GM23338 (cell line): Measurements from ENCODE around the gene CLIC3. TPM values are rescaled to one million over a fixed set of nuclear protein-coding genes. Genes with fewer than 3 reads are reported as not detected.

Experiments used
- ATAC-seq: fragments of 200-7000 bp; cut with Tn5 transposase; 3 replicates; pipeline ENCODE4 v1.9.1; 2020
- DNase-seq: peaks from one replicate; pipeline ENCODE4 v3.0.0-alpha.2; 2015; ENCODE audit warnings: low spot score
- H2AFZ ChIP-seq: fragments of 200-600 bp; sonication (generic); 2 replicates; pipeline ENCODE4 v1.8.0; 2016; ENCODE audit warnings: antibody characterized with exemption, mild to moderate bottlenecking, moderate library complexity
- H3F3A ChIP-seq: fragments of 200-600 bp; sonication (generic); replicated peaks from 2 replicates; pipeline ENCODE4 v1.8.0; 2017; ENCODE audit warnings: antibody characterized with exemption, mixed run types, low read depth
- H3K27ac ChIP-seq: fragments of 200-600 bp; sonication (generic); 2 replicates; pipeline ENCODE4 v1.6.1; 2016; ENCODE audit warnings: low read depth
- H3K27me3 ChIP-seq: fragments of 200-600 bp; sonication (generic); 2 replicates; pipeline ENCODE4 v1.8.0; 2016; ENCODE audit warnings: mild to moderate bottlenecking, mixed run types, moderate library complexity; ENCODE audit not compliant: insufficient read depth
- H3K36me3 ChIP-seq: fragments of 200-600 bp; sonication (generic); 2 replicates; pipeline ENCODE4 v1.8.0; 2016; ENCODE audit warnings: mild to moderate bottlenecking; ENCODE audit not compliant: insufficient read depth
- H3K4me1 ChIP-seq: fragments of 200-600 bp; sonication (generic); 2 replicates; pipeline ENCODE4 v1.8.0; 2016; ENCODE audit warnings: mild to moderate bottlenecking, moderate library complexity; ENCODE audit not compliant: insufficient read depth
- H3K4me2 ChIP-seq: fragments of 200-600 bp; sonication (generic); 2 replicates; pipeline ENCODE4 v1.7.1; 2017; ENCODE audit warnings: mixed run types
- H3K4me3 ChIP-seq: fragments of 200-600 bp; sonication (generic); 2 replicates; pipeline ENCODE4 v1.6.1; 2016; ENCODE audit warnings: mixed run types
- H3K79me2 ChIP-seq: fragments of 200-600 bp; sonication (generic); replicated peaks from 2 replicates; pipeline ENCODE4 v1.8.0; 2017; ENCODE audit warnings: mild to moderate bottlenecking; ENCODE audit not compliant: insufficient read depth
- H3K9me2 ChIP-seq: fragments of 200-600 bp; sonication (generic); 2 replicates; pipeline ENCODE4 v1.8.0; 2017; ENCODE audit not compliant: insufficient read depth
- H4K20me1 ChIP-seq: fragments of 200-600 bp; sonication (generic); replicated peaks from 2 replicates; pipeline ENCODE4 v1.8.0; 2017; ENCODE audit warnings: mild to moderate bottlenecking; ENCODE audit not compliant: insufficient read depth
- H3K27ac Mint-ChIP-seq: 2 replicates; pipeline ENCODE4 v1.8.0; 2020; ENCODE audit warnings: inconsistent platforms, mild to moderate bottlenecking, moderate library complexity, mixed read lengths
- H3K27me3 Mint-ChIP-seq: 3 replicates; pipeline ENCODE4 v1.8.0; 2022; ENCODE audit warnings: low read depth, mild to moderate bottlenecking, moderate library complexity, mixed read lengths, inconsistent platforms; ENCODE audit not compliant: insufficient read depth, poor library complexity
- H3K36me3 Mint-ChIP-seq: 3 replicates; pipeline ENCODE4 v1.8.0; 2021; ENCODE audit warnings: low read depth, mild to moderate bottlenecking, inconsistent platforms, moderate library complexity, mixed read lengths
- H3K4me1 Mint-ChIP-seq: 3 replicates; pipeline ENCODE4 v1.8.0; 2020; ENCODE audit warnings: mild to moderate bottlenecking, inconsistent platforms, mixed read lengths
- H3K4me3 Mint-ChIP-seq: 3 replicates; pipeline ENCODE4 v1.8.0; 2021; ENCODE audit warnings: moderate library complexity, mild to moderate bottlenecking, inconsistent platforms, mixed read lengths
- H3K9me3 Mint-ChIP-seq: 3 replicates; pipeline ENCODE4 v1.8.0; 2020; ENCODE audit warnings: moderate library complexity, mild to moderate bottlenecking, inconsistent platforms, mixed read lengths
- CREB1 ChIP-seq: fragments of 250-450 bp; sonication (Bioruptor Pico); IDR thresholded peaks from 2 replicates; pipeline ENCODE4 v1.5.0; 2020; ENCODE audit warnings: low read depth, mild to moderate bottlenecking, moderate library complexity
- EZH2 ChIP-seq: fragments of 200-600 bp; sonication (generic); IDR thresholded peaks from one replicate; pipeline ENCODE4 v1.8.0; 2017; ENCODE audit warnings: antibody characterized with exemption, mild to moderate bottlenecking, low read depth; ENCODE audit not compliant: unreplicated experiment
- EZH2phosphoT487 ChIP-seq: fragments of 200-600 bp; sonication (generic); IDR thresholded peaks from one replicate; pipeline ENCODE4 v1.8.1; 2018; ENCODE audit warnings: antibody characterized with exemption; ENCODE audit not compliant: unreplicated experiment
- JUNB ChIP-seq: IDR thresholded peaks from one replicate; pipeline ENCODE4 v1.6.1; 2016; ENCODE audit warnings: antibody characterized with exemption; ENCODE audit not compliant: unreplicated experiment
- NANOG ChIP-seq: IDR thresholded peaks from 2 replicates; pipeline ENCODE4 v1.6.1; 2016; ENCODE audit warnings: antibody characterized with exemption, borderline replicate concordance
- POLR2AphosphoS5 ChIP-seq: IDR thresholded peaks from 2 replicates; pipeline ENCODE4 v1.6.1; 2016; ENCODE audit warnings: antibody characterized with exemption, low read depth
- STAT1 ChIP-seq: IDR thresholded peaks from one replicate; pipeline ENCODE4 v1.6.1; 2016; ENCODE audit warnings: antibody characterized with exemption; ENCODE audit not compliant: unreplicated experiment
- ZNF114 ChIP-seq: fragments of 250-450 bp; sonication (Bioruptor Pico); IDR thresholded peaks from 2 replicates; pipeline ENCODE4 v1.5.0; 2020; ENCODE audit warnings: mild to moderate bottlenecking, moderate library complexity
- ZNF331 ChIP-seq: fragments of 250-450 bp; sonication (Bioruptor Pico); IDR thresholded peaks from 2 replicates; pipeline ENCODE4 v1.5.0; 2020; ENCODE audit warnings: low read depth, mild to moderate bottlenecking, moderate library complexity
- polyA plus RNA-seq: library from polyadenylated mRNA; unstranded; fragments of >200 nt; fragmentation: Nextera tagmentation; extraction: Ambion mirVana; gene quantifications from 2 replicates; pipeline ENCODE4 v1.2.1, GENCODE V29; 2016
- total RNA-seq: library from RNA; depleted of rRNA; stranded (reverse); fragments of >200 nt; shearing (Covaris generic); gene quantifications from 2 replicates; pipeline ENCODE4 v1.2.3, GENCODE V29; 2014
- TF ChIP-seq, protein P1 (sequence below): IDR thresholded peaks from one replicate; pipeline ENCODE4 v1.6.1; 2018; ENCODE audit warnings: antibody characterized with exemption; ENCODE audit not compliant: unreplicated experiment
- TF ChIP-seq, protein P2 (sequence below): fragments of 250-450 bp; sonication (Bioruptor Pico); IDR thresholded peaks from 2 replicates; pipeline ENCODE4 v1.5.0; 2020; ENCODE audit warnings: mild to moderate bottlenecking, moderate library complexity
- TF ChIP-seq, protein P3 (sequence below): IDR thresholded peaks from 2 replicates; pipeline ENCODE4 v1.6.1; 2016; ENCODE audit warnings: antibody characterized with exemption
- TF ChIP-seq, protein P4 (sequence below), 2 experiments: fragments of 200-600 bp in 1 of 2; sonication (generic) in 1 of 2; conservative IDR thresholded peaks; 2 replicates each; pipeline versions ENCODE4 v1.5.1 to v1.6.1; 2016 to 2017; ENCODE audit warnings: antibody characterized with exemption in 2 of 2, low read depth in 2 of 2, mild to moderate bottlenecking in 2 of 2, moderate library complexity in 1 of 2

CLIC3 gene
- total and polyA plus RNA-seq, 2 experiments from 2014 or later, result 0.53 to 0.56 TPM

DNA sequence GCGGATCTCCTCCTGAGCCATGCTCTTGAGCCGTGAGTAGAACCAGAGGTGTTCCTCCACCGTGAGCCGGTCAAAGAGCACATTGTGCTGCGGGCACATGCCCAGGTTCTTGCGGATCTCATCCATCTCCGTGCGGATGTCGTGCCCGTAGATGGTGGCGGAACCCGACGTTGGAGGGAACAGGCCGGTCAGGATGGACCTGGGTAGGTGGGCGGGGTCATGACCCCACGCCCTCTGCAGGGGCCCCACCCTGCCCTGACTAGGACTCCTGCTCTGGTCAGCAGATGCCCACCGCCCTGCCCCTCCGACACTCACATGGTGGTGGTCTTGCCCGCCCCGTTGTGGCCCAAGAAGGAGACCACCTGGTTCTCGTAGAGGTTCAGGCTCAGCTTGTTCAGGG lies 19.6 kb upstream of the CLIC3 start:
- Mint-ChIP-seq H3K4me3 (no peak overlapping the region), H3K9me3 (no peaks in the 10 kb centered on the region), H3K27me3 (peaks cover 4% of the 10 kb centered on the region), H3K36me3 (peaks cover 2% of the 10 kb centered on the region; the same call in 1 of the 3 replicates), H3K27ac (no peak overlapping the region), H3K4me1 (no peaks in the 10 kb centered on the region)
- no peaks in the 10 kb centered on the region for H3F3A ChIP-seq
- H3K4me3 ChIP-seq, result no peak overlapping the region
- H3K79me2 ChIP-seq, result no peaks in the 10 kb centered on the region
- H3K4me1 ChIP-seq, result no peaks in the 10 kb centered on the region
- H3K36me3 ChIP-seq, result no peaks in the 10 kb centered on the region
- no peaks in the 10 kb centered on the region for H4K20me1 ChIP-seq
- no peak overlapping the region for H3K27ac ChIP-seq
- no peaks in the 10 kb centered on the region for H3K27me3 ChIP-seq
- H2AFZ ChIP-seq, result no peak overlapping the region
- ATAC-seq (no peak), DNase-seq (no peak)
- TF ChIP-seq, protein P1, sequence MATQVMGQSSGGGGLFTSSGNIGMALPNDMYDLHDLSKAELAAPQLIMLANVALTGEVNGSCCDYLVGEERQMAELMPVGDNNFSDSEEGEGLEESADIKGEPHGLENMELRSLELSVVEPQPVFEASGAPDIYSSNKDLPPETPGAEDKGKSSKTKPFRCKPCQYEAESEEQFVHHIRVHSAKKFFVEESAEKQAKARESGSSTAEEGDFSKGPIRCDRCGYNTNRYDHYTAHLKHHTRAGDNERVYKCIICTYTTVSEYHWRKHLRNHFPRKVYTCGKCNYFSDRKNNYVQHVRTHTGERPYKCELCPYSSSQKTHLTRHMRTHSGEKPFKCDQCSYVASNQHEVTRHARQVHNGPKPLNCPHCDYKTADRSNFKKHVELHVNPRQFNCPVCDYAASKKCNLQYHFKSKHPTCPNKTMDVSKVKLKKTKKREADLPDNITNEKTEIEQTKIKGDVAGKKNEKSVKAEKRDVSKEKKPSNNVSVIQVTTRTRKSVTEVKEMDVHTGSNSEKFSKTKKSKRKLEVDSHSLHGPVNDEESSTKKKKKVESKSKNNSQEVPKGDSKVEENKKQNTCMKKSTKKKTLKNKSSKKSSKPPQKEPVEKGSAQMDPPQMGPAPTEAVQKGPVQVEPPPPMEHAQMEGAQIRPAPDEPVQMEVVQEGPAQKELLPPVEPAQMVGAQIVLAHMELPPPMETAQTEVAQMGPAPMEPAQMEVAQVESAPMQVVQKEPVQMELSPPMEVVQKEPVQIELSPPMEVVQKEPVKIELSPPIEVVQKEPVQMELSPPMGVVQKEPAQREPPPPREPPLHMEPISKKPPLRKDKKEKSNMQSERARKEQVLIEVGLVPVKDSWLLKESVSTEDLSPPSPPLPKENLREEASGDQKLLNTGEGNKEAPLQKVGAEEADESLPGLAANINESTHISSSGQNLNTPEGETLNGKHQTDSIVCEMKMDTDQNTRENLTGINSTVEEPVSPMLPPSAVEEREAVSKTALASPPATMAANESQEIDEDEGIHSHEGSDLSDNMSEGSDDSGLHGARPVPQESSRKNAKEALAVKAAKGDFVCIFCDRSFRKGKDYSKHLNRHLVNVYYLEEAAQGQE, result no peak
- no peak for TF ChIP-seq EZH2
- no peak for TF ChIP-seq NANOG
- TF ChIP-seq CREB1 (CRISPR knock-in tag), result no peak
- no peak for TF ChIP-seq JUNB
- TF ChIP-seq ZNF331 (CRISPR knock-in tag), result no peak
- no peak for TF ChIP-seq EZH2phosphoT487
- TF ChIP-seq, protein P2, sequence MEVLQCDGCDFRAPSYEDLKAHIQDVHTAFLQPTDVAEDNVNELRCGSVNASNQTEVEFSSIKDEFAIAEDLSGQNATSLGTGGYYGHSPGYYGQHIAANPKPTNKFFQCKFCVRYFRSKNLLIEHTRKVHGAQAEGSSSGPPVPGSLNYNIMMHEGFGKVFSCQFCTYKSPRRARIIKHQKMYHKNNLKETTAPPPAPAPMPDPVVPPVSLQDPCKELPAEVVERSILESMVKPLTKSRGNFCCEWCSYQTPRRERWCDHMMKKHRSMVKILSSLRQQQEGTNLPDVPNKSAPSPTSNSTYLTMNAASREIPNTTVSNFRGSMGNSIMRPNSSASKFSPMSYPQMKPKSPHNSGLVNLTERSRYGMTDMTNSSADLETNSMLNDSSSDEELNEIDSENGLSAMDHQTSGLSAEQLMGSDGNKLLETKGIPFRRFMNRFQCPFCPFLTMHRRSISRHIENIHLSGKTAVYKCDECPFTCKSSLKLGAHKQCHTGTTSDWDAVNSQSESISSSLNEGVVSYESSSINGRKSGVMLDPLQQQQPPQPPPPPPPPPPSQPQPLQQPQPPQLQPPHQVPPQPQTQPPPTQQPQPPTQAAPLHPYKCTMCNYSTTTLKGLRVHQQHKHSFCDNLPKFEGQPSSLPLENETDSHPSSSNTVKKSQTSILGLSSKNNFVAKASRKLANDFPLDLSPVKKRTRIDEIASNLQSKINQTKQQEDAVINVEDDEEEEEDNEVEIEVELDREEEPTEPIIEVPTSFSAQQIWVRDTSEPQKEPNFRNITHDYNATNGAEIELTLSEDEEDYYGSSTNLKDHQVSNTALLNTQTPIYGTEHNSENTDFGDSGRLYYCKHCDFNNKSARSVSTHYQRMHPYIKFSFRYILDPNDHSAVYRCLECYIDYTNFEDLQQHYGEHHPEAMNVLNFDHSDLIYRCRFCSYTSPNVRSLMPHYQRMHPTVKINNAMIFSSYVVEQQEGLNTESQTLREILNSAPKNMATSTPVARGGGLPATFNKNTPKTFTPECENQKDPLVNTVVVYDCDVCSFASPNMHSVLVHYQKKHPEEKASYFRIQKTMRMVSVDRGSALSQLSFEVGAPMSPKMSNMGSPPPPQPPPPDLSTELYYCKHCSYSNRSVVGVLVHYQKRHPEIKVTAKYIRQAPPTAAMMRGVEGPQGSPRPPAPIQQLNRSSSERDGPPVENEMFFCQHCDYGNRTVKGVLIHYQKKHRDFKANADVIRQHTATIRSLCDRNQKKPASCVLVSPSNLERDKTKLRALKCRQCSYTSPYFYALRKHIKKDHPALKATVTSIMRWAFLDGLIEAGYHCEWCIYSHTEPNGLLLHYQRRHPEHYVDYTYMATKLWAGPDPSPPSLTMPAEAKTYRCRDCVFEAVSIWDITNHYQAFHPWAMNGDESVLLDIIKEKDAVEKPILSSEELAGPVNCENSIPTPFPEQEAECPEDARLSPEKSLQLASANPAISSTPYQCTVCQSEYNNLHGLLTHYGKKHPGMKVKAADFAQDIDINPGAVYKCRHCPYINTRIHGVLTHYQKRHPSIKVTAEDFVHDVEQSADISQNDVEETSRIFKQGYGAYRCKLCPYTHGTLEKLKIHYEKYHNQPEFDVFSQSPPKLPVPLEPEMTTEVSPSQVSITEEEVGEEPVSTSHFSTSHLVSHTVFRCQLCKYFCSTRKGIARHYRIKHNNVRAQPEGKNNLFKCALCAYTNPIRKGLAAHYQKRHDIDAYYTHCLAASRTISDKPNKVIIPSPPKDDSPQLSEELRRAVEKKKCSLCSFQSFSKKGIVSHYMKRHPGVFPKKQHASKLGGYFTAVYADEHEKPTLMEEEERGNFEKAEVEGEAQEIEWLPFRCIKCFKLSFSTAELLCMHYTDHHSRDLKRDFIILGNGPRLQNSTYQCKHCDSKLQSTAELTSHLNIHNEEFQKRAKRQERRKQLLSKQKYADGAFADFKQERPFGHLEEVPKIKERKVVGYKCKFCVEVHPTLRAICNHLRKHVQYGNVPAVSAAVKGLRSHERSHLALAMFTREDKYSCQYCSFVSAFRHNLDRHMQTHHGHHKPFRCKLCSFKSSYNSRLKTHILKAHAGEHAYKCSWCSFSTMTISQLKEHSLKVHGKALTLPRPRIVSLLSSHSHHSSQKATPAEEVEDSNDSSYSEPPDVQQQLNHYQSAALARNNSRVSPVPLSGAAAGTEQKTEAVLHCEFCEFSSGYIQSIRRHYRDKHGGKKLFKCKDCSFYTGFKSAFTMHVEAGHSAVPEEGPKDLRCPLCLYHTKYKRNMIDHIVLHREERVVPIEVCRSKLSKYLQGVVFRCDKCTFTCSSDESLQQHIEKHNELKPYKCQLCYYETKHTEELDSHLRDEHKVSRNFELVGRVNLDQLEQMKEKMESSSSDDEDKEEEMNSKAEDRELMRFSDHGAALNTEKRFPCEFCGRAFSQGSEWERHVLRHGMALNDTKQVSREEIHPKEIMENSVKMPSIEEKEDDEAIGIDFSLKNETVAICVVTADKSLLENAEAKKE (CRISPR knock-in tag), result no peak
- TF ChIP-seq STAT1, result no peak
- no peak for TF ChIP-seq POLR2AphosphoS5
- TF ChIP-seq, protein P3, sequence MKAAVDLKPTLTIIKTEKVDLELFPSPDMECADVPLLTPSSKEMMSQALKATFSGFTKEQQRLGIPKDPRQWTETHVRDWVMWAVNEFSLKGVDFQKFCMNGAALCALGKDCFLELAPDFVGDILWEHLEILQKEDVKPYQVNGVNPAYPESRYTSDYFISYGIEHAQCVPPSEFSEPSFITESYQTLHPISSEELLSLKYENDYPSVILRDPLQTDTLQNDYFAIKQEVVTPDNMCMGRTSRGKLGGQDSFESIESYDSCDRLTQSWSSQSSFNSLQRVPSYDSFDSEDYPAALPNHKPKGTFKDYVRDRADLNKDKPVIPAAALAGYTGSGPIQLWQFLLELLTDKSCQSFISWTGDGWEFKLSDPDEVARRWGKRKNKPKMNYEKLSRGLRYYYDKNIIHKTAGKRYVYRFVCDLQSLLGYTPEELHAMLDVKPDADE, result no peak
- TF ChIP-seq, protein P4, sequence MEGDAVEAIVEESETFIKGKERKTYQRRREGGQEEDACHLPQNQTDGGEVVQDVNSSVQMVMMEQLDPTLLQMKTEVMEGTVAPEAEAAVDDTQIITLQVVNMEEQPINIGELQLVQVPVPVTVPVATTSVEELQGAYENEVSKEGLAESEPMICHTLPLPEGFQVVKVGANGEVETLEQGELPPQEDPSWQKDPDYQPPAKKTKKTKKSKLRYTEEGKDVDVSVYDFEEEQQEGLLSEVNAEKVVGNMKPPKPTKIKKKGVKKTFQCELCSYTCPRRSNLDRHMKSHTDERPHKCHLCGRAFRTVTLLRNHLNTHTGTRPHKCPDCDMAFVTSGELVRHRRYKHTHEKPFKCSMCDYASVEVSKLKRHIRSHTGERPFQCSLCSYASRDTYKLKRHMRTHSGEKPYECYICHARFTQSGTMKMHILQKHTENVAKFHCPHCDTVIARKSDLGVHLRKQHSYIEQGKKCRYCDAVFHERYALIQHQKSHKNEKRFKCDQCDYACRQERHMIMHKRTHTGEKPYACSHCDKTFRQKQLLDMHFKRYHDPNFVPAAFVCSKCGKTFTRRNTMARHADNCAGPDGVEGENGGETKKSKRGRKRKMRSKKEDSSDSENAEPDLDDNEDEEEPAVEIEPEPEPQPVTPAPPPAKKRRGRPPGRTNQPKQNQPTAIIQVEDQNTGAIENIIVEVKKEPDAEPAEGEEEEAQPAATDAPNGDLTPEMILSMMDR (conservative IDR thresholded peaks at IDR 0.05; ENCODE audit: low read depth in 2 of 2), result no peak
- no peak for TF ChIP-seq ZNF114
- H3K4me2 ChIP-seq, result no peak overlapping the region
- H3K9me2 ChIP-seq, result no peaks in the 10 kb centered on the region
